Retinal pigment epithelial cell (primary cell): ENCODE measurements around the gene GDI2.

ENCODE experiments used
- DNase-seq: peaks from one replicate; pipeline ENCODE4 v3.0.0-alpha.2; 2010; ENCODE audit warnings: low read depth
- H3K4me3 ChIP-seq: 2 replicates; pipeline ENCODE4 v1.5.1; 2011; ENCODE audit warnings: mild to moderate bottlenecking, low read length, control low read depth, moderate library complexity
- TF ChIP-seq, protein P1 (sequence below): conservative IDR thresholded peaks from 2 replicates; pipeline ENCODE4 v1.5.1; 2011; ENCODE audit warnings: low read depth, low read length, control low read depth, inconsistent platforms

Gene GDI2

DNA sequence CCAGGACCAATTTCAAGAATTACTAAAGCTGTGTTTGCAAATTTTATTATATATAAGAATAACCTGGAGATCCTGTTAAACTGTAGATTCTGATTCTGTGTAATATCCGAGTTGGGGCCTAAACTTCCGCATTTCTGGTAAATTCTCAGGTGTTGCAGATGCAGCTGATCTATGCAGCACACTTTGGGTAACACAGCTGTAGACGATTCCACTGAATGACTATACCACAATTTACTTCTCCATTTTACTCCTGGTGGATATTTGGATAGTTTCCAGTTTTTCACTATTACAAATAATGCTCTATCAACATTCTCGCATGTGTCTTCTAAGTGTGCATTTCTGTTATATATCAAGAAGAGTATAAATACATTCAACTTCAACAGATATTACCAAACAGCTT, 7.5 kb downstream of the GDI2 start:
- H3K4me3 ChIP-seq: no peak overlapping the region
- no peak for DNase-seq
- TF ChIP-seq, protein P1, sequence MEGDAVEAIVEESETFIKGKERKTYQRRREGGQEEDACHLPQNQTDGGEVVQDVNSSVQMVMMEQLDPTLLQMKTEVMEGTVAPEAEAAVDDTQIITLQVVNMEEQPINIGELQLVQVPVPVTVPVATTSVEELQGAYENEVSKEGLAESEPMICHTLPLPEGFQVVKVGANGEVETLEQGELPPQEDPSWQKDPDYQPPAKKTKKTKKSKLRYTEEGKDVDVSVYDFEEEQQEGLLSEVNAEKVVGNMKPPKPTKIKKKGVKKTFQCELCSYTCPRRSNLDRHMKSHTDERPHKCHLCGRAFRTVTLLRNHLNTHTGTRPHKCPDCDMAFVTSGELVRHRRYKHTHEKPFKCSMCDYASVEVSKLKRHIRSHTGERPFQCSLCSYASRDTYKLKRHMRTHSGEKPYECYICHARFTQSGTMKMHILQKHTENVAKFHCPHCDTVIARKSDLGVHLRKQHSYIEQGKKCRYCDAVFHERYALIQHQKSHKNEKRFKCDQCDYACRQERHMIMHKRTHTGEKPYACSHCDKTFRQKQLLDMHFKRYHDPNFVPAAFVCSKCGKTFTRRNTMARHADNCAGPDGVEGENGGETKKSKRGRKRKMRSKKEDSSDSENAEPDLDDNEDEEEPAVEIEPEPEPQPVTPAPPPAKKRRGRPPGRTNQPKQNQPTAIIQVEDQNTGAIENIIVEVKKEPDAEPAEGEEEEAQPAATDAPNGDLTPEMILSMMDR: no peak

DNA sequence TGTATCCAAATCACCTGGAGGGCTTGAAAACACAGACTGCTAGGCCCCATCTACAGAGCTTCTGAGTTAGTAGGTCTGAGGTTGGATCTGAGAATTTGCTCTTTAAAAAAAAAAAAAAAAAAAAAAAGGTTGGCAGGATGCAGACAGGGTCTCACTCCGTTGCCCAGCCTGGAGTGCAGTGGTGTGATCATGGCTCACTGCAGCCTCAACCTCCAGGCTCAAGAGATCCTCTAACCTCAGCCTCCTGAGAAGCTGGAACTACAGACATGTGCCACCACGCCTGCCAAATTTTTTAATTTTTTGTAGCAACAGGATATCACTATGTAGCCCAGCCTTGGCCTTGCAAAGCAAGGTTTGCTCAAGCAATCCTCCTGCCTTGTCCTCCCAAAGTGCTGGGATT, 8.0 kb downstream of the GDI2 start:
- TF ChIP-seq, protein P1: no peak
- H3K4me3 ChIP-seq: no peak overlapping the region
- DNase-seq: no peak

DNA sequence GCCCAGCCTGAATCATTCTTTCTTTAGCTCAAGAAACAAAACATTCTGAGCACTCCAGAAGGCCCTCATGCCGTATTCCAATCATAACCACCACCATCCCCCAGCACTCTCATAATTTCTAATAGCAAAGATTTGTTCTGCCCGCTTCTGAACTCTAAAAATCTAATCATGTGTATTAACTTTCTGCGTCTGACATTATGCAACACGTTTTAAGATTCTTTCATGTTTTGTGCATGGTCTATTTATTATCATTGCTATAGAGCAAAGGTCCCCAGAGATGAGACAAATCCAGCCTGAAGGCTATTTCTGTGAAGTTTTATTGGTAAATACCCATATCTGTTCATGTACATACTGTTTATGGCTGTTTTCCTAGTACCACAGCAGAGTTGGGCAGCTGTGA, 8.8 kb downstream of the GDI2 start:
- no peak overlapping the region for H3K4me3 ChIP-seq
- TF ChIP-seq, protein P1: no peak
- DNase-seq: no peak

DNA sequence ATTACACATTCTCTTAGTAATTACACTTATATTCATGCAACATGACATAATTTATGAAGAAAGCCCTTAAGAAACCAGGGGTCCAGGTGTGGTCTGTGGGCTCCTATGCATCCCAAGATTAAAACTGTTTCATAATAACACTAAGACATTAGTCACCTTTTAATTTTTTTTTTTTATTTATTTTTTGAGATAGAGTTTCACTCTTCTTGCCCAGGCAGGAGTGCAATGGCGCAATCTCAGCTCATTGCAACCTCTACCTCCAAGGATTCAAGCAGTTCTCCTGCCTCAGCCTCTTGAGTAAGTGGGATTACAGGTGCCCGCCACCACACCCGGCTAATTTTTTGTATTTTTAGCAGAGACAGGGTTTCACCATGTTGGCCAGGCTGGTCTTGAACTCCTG, 12.5 kb downstream of the GDI2 start:
- no peak overlapping the region for H3K4me3 ChIP-seq
- TF ChIP-seq, protein P1: no peak
- DNase-seq: no peak

DNA sequence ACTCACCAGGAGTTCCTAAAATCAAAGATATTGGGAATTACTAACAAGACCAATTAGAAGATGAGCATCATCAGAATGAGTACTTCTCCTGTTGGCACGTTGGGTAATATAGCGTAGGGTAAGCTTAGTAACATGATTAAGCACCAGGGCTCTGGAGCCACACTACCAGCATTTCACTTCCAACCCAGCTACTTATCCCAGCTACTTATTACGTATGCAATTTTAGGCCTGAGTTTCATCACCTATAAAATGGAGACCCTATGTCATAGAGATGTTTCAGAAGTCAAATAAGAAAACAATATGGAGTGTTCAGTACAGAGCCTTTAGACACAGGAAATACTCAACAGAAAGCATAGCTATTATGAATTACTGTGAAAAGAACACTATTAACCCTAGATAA, 19.0 kb downstream of the GDI2 start:
- TF ChIP-seq, protein P1: no peak
- no peak for DNase-seq
- no peak overlapping the region for H3K4me3 ChIP-seq

DNA sequence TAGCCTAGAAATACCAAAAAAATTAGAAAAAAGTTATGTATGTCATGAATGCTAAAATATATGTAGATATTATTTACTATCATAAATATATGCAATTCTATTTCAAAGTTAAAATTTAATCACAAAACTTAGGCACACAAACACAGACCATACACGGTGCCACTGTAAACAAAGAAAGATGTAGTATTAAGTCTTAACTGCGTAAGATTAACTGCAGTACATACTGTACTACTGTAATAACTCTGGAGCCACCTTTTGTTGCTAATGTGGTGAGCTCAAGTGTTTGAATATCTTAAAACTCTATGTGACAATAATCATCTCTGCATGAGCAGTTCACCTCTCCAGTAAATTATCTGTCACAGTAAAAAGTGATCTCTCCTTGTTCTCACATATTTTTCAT, 23.6 kb downstream of the GDI2 start:
- TF ChIP-seq, protein P1: no peak
- H3K4me3 ChIP-seq: no peak overlapping the region
- no peak for DNase-seq

DNA sequence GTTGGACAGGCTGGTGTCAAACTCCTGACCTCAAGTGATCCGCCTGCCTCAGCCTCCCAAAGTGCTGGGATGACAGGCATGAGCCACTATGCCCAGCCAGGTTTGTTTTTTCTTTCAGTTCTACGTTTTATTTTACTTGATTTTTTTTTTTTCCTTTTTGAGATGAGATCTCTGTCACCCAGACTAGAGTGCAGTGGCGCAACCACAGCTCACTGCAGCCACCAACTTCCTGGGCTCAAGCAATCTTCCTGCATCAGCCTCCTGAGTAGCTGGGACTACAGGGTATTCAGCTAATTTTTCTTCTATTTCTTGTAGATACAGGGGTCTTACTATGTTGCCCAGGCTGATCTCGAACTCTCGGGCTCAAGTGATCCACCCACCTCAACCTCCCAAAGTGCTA, 24.3 kb downstream of the GDI2 start:
- no peak for DNase-seq
- no peak overlapping the region for H3K4me3 ChIP-seq
- TF ChIP-seq, protein P1: no peak
